H9 (cell line): ENCODE data around the gene SH3BP5. TPM values are rescaled to one million over a fixed set of nuclear protein-coding genes. Genes with fewer than 3 reads are reported as not detected.
A peak's percentile ranks its signal among the peaks of the same experiment; 100 is the strongest.

Experiments
- DNase-seq: peaks from one replicate; pipeline ENCODE4 v3.0.0-alpha.2; 2017
- H2AFZ ChIP-seq: one replicate; pipeline ENCODE4 v1.6.1; 2013; ENCODE audit warnings: mild to moderate bottlenecking, low read length, control low read depth, moderate library complexity
- H2AK5ac ChIP-seq: 2 replicates; pipeline ENCODE4 v1.6.1; 2013; ENCODE audit warnings: low read length, control low read depth, mixed read lengths; ENCODE audit not compliant: insufficient read length
- H2BK120ac ChIP-seq: one replicate; pipeline ENCODE4 v1.6.1; 2013; ENCODE audit warnings: low read depth, mild to moderate bottlenecking, low read length, control low read depth, inconsistent platforms; ENCODE audit not compliant: poor library complexity, severe bottlenecking
- H2BK12ac ChIP-seq: 2 replicates; pipeline ENCODE4 v1.6.1; 2013; ENCODE audit warnings: low read length, control low read depth, mixed read lengths, low read depth; ENCODE audit not compliant: insufficient read length
- H2BK15ac ChIP-seq: 2 replicates; pipeline ENCODE4 v1.6.1; 2013; ENCODE audit warnings: low read depth, low read length, control low read depth
- H2BK20ac ChIP-seq: one replicate; pipeline ENCODE4 v1.6.1; 2013; ENCODE audit warnings: low read depth, mild to moderate bottlenecking, low read length, control low read depth, inconsistent platforms; ENCODE audit not compliant: poor library complexity, severe bottlenecking
- H2BK5ac ChIP-seq: 2 replicates; pipeline ENCODE4 v1.6.1; 2013; ENCODE audit warnings: low read length, control low read depth, mixed read lengths; ENCODE audit not compliant: insufficient read length
- H3K14ac ChIP-seq: 2 replicates; pipeline ENCODE4 v1.6.1; 2013; ENCODE audit warnings: low read length, control low read depth; ENCODE audit not compliant: insufficient read depth
- H3K18ac ChIP-seq: 2 replicates; pipeline ENCODE4 v1.6.1; 2013; ENCODE audit warnings: low read depth, mild to moderate bottlenecking, mixed read lengths, low read length, control low read depth; ENCODE audit not compliant: insufficient read length
- H3K23ac ChIP-seq: 2 replicates; pipeline ENCODE4 v1.6.1; 2013; ENCODE audit warnings: low read length, control low read depth, mixed read lengths, low read depth; ENCODE audit not compliant: insufficient read length
- H3K23me2 ChIP-seq: 2 replicates; pipeline ENCODE4 v1.6.1; 2013; ENCODE audit warnings: low read depth, mild to moderate bottlenecking, mixed read lengths, low read length, control low read depth; ENCODE audit not compliant: insufficient read length, poor library complexity, severe bottlenecking
- H3K27ac ChIP-seq: 2 replicates; pipeline ENCODE4 v1.5.1; 2013; ENCODE audit warnings: low read length, control low read depth, mixed read lengths, low read depth; ENCODE audit not compliant: insufficient read length
- H3K27me3 ChIP-seq: 2 replicates; pipeline ENCODE4 v1.6.1; 2013; ENCODE audit warnings: low read length, control low read depth, inconsistent platforms; ENCODE audit not compliant: insufficient read depth
- H3K4ac ChIP-seq: 2 replicates; pipeline ENCODE4 v1.6.1; 2013; ENCODE audit warnings: low read depth, mild to moderate bottlenecking, control low read depth, inconsistent platforms, low read length, moderate library complexity
- H3K4me1 ChIP-seq: 2 replicates; pipeline ENCODE4 v1.6.1; 2013; ENCODE audit warnings: low read length, control low read depth, inconsistent platforms; ENCODE audit not compliant: insufficient read depth
- H3K4me2 ChIP-seq: 2 replicates; pipeline ENCODE4 v1.6.1; 2013; ENCODE audit warnings: low read length, control low read depth, mixed read lengths; ENCODE audit not compliant: insufficient read length, insufficient read depth
- H3K56ac ChIP-seq: 2 replicates; pipeline ENCODE4 v1.6.1; 2013; ENCODE audit warnings: low read depth, mild to moderate bottlenecking, mixed read lengths, low read length, control low read depth; ENCODE audit not compliant: insufficient read length
- H3K79me1 ChIP-seq: 2 replicates; pipeline ENCODE4 v1.6.1; 2013; ENCODE audit warnings: low read depth, mild to moderate bottlenecking, moderate library complexity, low read length, control low read depth, inconsistent platforms; ENCODE audit not compliant: insufficient read depth, poor library complexity, severe bottlenecking
- H3K79me2 ChIP-seq: 2 replicates; pipeline ENCODE4 v1.6.1; 2013; ENCODE audit warnings: low read length, control low read depth, inconsistent platforms; ENCODE audit not compliant: insufficient read depth
- H3K9ac ChIP-seq: 2 replicates; pipeline ENCODE4 v1.6.1; 2013; ENCODE audit warnings: low read length, control low read depth, mixed read lengths; ENCODE audit not compliant: insufficient read length; ENCODE audit errors: extremely low read depth
- H3K9me3 ChIP-seq: one replicate; pipeline ENCODE4 v1.6.1; 2013; ENCODE audit warnings: low read depth, low read length, inconsistent platforms; ENCODE audit not compliant: control insufficient read depth
- H3T11ph ChIP-seq: one replicate; pipeline ENCODE4 v1.6.1; 2013; ENCODE audit warnings: mild to moderate bottlenecking, low read length, control low read depth, inconsistent platforms
- H4K20me1 ChIP-seq: one replicate; pipeline ENCODE4 v1.6.1; 2013; ENCODE audit not compliant: control insufficient read depth, insufficient read length, insufficient read depth
- H4K5ac ChIP-seq: 2 replicates; pipeline ENCODE4 v1.6.1; 2013; ENCODE audit warnings: low read depth, mild to moderate bottlenecking, mixed read lengths, low read length, control low read depth; ENCODE audit not compliant: insufficient read length
- H4K8ac ChIP-seq: replicated peaks from 2 replicates; pipeline ENCODE4 v1.6.1; 2013; ENCODE audit warnings: low read length, control low read depth, mixed read lengths, low read depth; ENCODE audit not compliant: insufficient read length
- H4K91ac ChIP-seq: 2 replicates; pipeline ENCODE4 v1.6.1; 2013; ENCODE audit warnings: low read depth, mild to moderate bottlenecking, moderate library complexity, mixed read lengths, low read length, control low read depth; ENCODE audit not compliant: insufficient read length
- H3K27ac Mint-ChIP-seq, 3 experiments: 2 replicates in 2 of 3; 3 replicates in 1 of 3; pipeline ENCODE4 v1.8.0; 2020 to 2021; ENCODE audit warnings: mixed read lengths in 3 of 3, mild to moderate bottlenecking in 1 of 3, moderate library complexity in 1 of 3
- H3K27me3 Mint-ChIP-seq: 2 replicates; pipeline ENCODE4 v1.8.0; 2021; ENCODE audit warnings: low read depth, mild to moderate bottlenecking, moderate library complexity, mixed read lengths
- H3K36me3 Mint-ChIP-seq, 3 experiments: 2 replicates in 2 of 3; 3 replicates in 1 of 3; pipeline ENCODE4 v1.8.0; 2020 to 2021; ENCODE audit warnings: low read depth in 3 of 3, mixed read lengths in 3 of 3; ENCODE audit not compliant: insufficient read depth in 1 of 3
- H3K4me1 Mint-ChIP-seq, 2 experiments: 2 replicates each; pipeline ENCODE4 v1.8.0; 2020; ENCODE audit warnings: mixed read lengths in 2 of 2
- H3K4me3 Mint-ChIP-seq, 2 experiments: 2 replicates in 1 of 2; 3 replicates in 1 of 2; pipeline ENCODE4 v1.8.0; 2020 to 2021; ENCODE audit warnings: mild to moderate bottlenecking in 2 of 2, mixed read lengths in 2 of 2, moderate library complexity in 1 of 2
- H3K9me3 Mint-ChIP-seq, 2 experiments: 2 replicates in 1 of 2; 3 replicates in 1 of 2; pipeline ENCODE4 v1.8.0; 2020; ENCODE audit warnings: mild to moderate bottlenecking in 2 of 2, mixed read lengths in 2 of 2, moderate library complexity in 1 of 2
- CTCF ChIP-seq: fragments of 200-600 bp; sonication (generic); conservative IDR thresholded peaks from 3 replicates; pipeline ENCODE4 v1.8.0; 2021; ENCODE audit warnings: antibody characterized with exemption, mild to moderate bottlenecking
- WGBS: extraction: QIAGEN DNeasy Blood & Tissue Kit; methylation state at CpG from one replicate; pipeline ENCODE4 v1.1.7; 2013; ENCODE audit warnings: missing lambda C conversion rate, low lambda C conversion rate, mixed read lengths; ENCODE audit not compliant: insufficient read length; ENCODE audit errors: extremely low coverage; 5-methylcytosine and 5-hydroxymethylcytosine counted together
- total RNA-seq: library from RNA; stranded (reverse); gene quantifications from 2 replicates; pipeline ENCODE4 v1.2.1, GENCODE V29; 2021

SH3BP5 gene
- total RNA-seq, 1 experiment from 2014 or later, result 6.8 TPM

GRCh38 chr3:15279205-15279604 is 53.2 kb downstream of the SH3BP5 start:
- H3K9ac ChIP-seq, result no peak overlapping the region
- Mint-ChIP-seq H3K4me3 (no peak overlapping the region), H3K9me3 (no peaks in the 10 kb centered on the region), H3K4me1 (peaks cover 20 to 39% of the 10 kb centered on the region in 2 experiments), H3K27me3 (no peaks in the 10 kb centered on the region), H3K36me3 (no peaks in the 10 kb centered on the region), H3K27ac (0 out of 7 replicates have a peak overlapping the region, but pooled peaks of 1 of the 3 experiments have one; percentile 4)
- H3T11ph ChIP-seq, result no peak overlapping the region
- DNase-seq, result no peak
- WGBS, result no CpG with 5 or more reads among the region's 4 CpGs
- no peak overlapping the region for H4K8ac ChIP-seq
- no peak overlapping the region for H4K5ac ChIP-seq
- H3K14ac ChIP-seq, result no peak overlapping the region
- no peaks in the 10 kb centered on the region for H3K79me2 ChIP-seq
- no peaks in the 10 kb centered on the region for H3K9me3 ChIP-seq
- H3K18ac ChIP-seq, result no peak overlapping the region
- H2BK15ac ChIP-seq, result no peak overlapping the region
- no peak overlapping the region for H3K23ac ChIP-seq
- no peak overlapping the region for H2BK20ac ChIP-seq
- H3K4ac ChIP-seq, result no peak overlapping the region
- H4K91ac ChIP-seq, result no peak overlapping the region
- TF ChIP-seq CTCF, result no peak
- no peak overlapping the region for H2AK5ac ChIP-seq
- H3K27me3 ChIP-seq, result no peaks in the 10 kb centered on the region
- no peak overlapping the region for H3K27ac ChIP-seq
- H3K79me1 ChIP-seq, result no peaks in the 10 kb centered on the region
- H2AFZ ChIP-seq, result no peak overlapping the region
- H3K56ac ChIP-seq, result no peak overlapping the region
- H2BK5ac ChIP-seq, result no peak overlapping the region
- no peak overlapping the region for H2BK12ac ChIP-seq
- no peaks in the 10 kb centered on the region for H3K4me1 ChIP-seq
- H3K4me2 ChIP-seq, result no peak overlapping the region
- H4K20me1 ChIP-seq, result no peaks in the 10 kb centered on the region
- no peak overlapping the region for H2BK120ac ChIP-seq
- no peaks in the 10 kb centered on the region for H3K23me2 ChIP-seq
